ENCODE data around the gene DLX1. TPM values are rescaled to one million over a fixed set of nuclear protein-coding genes. Genes with fewer than 3 reads are reported as not detected.

The DLX1 gene
- total RNA-seq, 6 experiments from 2014 or later: 8.2 to 13.9 (median 9.2) TPM

DNA sequence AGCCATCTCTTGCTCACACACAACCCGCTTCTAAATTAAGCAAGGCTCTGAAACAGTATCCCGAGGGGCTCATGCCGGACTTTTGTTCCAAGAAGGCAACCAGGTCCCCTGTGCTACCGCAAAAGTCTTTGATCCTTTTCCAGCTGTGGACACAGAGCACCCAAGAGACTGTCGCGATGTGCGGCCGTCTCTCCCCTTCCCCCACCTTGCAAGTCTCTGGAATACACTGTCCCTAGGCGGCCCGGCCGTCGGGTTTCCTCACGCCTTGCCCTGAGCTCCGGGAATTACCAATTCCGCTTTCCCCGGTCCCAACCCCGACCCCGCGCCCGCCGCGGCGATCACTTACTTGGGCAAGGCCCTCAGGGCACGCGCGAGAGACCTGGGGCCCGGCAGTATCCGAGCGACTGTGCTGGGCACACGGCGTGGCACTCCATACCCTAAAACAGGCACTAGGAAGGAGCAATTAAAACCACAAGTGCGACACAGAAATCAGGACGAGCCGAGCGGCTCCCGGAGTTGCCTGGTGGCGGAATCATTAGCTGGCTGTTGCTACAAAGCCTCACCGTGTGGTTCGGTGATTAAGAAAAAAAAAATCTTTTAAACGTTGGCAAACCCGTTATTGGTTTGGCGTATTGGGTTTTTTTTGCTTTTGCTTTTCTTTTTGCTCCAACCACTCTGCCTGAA is 2.2 kb upstream of the DLX1 start:
- Mint-ChIP-seq H3K4me3 (peak overlapping the region; percentile 98), H3K27ac (peak overlapping the region; percentile 99), H3K9me3 (peaks cover 10% of the 10 kb centered on the region), H3K27me3 (ENCODE audit: insufficient read depth) (peaks cover 47% of the 10 kb centered on the region), H3K36me3 (ENCODE audit: low read depth) (peaks cover 23% of the 10 kb centered on the region), H3K4me1 (ENCODE audit: low read depth) (peaks cover 62% of the 10 kb centered on the region)
- TF ChIP-seq, protein P1, sequence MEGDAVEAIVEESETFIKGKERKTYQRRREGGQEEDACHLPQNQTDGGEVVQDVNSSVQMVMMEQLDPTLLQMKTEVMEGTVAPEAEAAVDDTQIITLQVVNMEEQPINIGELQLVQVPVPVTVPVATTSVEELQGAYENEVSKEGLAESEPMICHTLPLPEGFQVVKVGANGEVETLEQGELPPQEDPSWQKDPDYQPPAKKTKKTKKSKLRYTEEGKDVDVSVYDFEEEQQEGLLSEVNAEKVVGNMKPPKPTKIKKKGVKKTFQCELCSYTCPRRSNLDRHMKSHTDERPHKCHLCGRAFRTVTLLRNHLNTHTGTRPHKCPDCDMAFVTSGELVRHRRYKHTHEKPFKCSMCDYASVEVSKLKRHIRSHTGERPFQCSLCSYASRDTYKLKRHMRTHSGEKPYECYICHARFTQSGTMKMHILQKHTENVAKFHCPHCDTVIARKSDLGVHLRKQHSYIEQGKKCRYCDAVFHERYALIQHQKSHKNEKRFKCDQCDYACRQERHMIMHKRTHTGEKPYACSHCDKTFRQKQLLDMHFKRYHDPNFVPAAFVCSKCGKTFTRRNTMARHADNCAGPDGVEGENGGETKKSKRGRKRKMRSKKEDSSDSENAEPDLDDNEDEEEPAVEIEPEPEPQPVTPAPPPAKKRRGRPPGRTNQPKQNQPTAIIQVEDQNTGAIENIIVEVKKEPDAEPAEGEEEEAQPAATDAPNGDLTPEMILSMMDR (IDR thresholded peaks at IDR 0.05): no peak
- peak; percentile 36 for DNase-seq

DNA sequence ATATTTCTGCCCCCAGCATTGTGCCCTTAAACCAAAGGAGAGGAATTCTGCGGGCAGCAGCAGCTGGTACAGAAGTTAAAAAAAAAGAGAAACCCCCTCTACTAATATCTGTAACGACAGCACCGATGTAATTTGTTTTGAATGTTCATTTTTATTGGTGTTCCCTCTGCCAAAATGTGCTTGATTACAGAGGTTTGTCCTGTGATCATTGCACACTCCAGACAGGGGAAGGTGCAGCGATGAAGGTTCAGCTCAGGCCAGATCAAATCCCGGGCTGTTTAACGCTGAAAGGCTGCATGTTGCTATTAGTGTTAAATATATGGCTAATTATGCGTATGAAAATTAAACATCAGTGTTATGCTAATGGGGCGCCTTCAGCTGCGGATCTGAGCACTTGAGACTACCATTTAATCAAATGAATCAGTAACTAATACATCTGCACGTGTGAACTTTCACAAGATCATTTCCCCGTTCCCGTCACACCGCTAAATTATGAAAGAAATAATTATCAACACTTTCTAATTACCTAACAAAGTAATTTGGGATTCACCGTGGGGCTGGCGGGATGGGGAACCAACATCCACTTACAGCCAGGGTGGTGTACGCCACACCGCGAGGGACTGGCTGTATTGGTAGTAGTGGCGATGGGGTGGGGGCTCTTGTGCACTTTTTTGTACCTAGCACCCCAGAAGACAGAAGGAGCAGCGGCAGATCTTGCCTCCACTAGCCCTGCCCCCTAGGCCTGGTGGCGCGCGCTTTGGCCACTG is 1.5 kb upstream of the DLX1 start:
- Mint-ChIP-seq H3K27ac (peak overlapping the region; percentile 99), H3K4me3 (peak overlapping the region; percentile 98), H3K36me3 (ENCODE audit: low read depth) (peaks cover 30% of the 10 kb centered on the region), H3K4me1 (ENCODE audit: low read depth) (peaks cover 69% of the 10 kb centered on the region), H3K27me3 (ENCODE audit: insufficient read depth) (peaks cover 52% of the 10 kb centered on the region), H3K9me3 (peaks cover 10% of the 10 kb centered on the region)
- TF ChIP-seq, protein P1 (IDR thresholded peaks at IDR 0.05): no peak
- peak; percentile 27 for DNase-seq

DNA sequence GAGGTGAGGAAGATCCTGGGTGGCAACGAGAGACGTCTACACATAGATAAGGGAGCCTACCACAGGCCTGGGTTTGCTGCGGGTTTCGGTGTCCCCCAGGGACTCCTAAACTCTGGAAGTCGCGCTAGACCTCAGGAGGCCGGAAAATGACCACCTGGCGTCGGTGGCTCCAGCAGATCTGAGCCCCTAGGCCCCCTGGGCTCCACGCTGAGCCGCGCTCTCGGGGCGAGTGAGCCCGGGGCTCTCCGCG is 987 bp upstream of the DLX1 start:
- Mint-ChIP-seq H3K9me3 (peaks cover 10% of the 10 kb centered on the region), H3K4me1 (ENCODE audit: low read depth) (peaks cover 70% of the 10 kb centered on the region), H3K27me3 (ENCODE audit: insufficient read depth) (peaks cover 53% of the 10 kb centered on the region), H3K27ac (peak overlapping the region; percentile 99), H3K4me3 (peak overlapping the region; percentile 98), H3K36me3 (ENCODE audit: low read depth) (peaks cover 31% of the 10 kb centered on the region)
- no peak for DNase-seq
- TF ChIP-seq, protein P1 (IDR thresholded peaks at IDR 0.05): no peak

DNA sequence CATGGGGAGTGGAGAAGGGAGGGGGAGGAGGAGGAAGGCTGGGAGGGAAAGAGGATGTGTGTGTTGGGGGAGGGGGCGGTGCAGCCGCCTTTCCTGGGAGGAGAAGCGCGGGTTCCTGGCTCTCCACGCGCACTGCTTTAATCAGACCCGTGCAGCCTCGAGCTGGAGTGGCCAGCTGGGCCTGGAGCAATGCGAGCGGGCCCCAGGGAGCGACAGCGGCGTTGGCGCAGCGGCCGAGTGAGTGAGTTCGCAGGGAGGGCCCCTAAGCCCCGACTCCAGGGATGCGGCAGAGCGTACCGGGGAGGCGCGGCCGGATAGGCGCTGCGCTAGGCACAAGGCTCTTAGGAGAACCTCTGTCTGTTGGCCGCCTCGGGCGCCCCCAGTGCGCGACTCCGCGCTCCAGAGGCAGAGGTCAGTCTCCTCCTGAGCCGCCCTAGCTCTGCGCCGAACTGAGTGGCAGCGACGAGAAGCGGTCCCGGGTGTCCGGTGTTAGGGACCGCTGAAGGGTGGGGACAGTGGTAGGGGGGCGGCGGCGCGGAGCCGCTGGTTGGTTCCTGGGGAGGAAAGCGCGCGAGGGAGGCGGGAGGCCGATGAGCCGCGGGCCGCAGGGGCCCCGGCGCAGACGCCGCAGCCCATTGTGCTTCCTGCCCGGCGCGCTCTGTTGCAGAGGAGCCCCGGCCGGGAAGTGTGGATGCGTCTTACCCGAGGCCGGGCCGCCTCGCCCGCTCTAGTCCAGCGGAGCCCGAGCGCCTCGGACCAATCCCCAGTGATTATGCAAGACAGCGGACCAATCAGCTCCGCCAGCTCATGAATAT is 455 bp upstream of the DLX1 start:
- peak; percentile 98 for DNase-seq
- Mint-ChIP-seq H3K36me3 (ENCODE audit: low read depth) (peaks cover 31% of the 10 kb centered on the region), H3K27ac (peak overlapping the region; percentile 99), H3K4me1 (ENCODE audit: low read depth) (peaks cover 69% of the 10 kb centered on the region), H3K27me3 (ENCODE audit: insufficient read depth) (peaks cover 54% of the 10 kb centered on the region), H3K9me3 (peaks cover 9% of the 10 kb centered on the region), H3K4me3 (peak overlapping the region; percentile 98)
- TF ChIP-seq, protein P1 (IDR thresholded peaks at IDR 0.05): no peak

DNA sequence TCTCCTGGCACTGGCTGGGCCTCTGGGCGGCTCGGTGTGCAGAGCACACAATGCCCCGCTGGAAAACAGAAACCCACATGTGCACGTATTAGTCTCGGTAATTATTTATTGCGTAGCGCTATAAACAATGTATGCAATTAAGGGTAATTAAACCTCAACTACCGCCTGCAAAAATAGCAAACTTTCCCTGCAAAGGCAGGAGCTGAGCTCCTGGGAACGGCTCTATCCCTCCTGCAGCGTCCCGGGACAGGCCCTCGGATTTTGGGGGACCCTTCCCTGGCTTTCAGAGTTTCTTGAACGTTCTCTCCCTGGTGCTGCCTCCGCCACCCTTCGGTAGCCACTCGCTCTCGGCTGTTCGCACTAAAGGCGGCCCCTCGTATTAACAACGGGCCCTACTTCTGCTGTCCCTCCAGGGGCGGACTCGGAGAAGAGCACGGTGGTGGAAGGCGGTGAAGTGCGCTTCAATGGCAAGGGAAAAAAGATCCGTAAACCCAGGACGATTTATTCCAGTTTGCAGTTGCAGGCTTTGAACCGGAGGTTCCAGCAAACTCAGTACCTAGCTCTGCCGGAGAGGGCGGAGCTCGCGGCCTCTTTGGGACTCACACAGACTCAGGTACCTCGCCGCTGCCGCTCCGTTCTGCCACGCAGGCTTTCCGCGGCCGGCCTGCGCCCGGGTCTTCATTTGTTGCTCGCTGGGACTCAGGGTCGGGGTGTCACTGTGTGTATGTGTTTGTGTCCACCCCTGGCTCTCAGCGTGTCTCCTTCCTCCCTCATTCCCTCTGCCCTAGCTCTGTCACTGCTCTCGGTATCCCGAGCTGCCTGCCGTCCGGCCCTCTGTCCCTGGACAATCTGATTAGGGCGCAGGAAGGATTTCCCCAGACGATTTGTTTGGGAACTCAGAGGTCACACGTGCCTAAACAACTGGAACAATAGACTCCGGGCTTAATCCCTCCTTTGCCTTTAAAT is 1.2 kb downstream of the DLX1 start:
- H3K27me3 Mint-ChIP-seq (ENCODE audit: insufficient read depth): peaks cover 51% of the 10 kb centered on the region
- H3K4me1 Mint-ChIP-seq (ENCODE audit: low read depth): peaks cover 76% of the 10 kb centered on the region
- DNase-seq: no peak
- peaks cover 29% of the 10 kb centered on the region for H3K36me3 Mint-ChIP-seq (ENCODE audit: low read depth)
- peak overlapping the region; percentile 99 for H3K27ac Mint-ChIP-seq
- TF ChIP-seq, protein P1 (IDR thresholded peaks at IDR 0.05): peak; percentile 47
- peak overlapping the region; percentile 98 for H3K4me3 Mint-ChIP-seq
- H3K9me3 Mint-ChIP-seq: peaks cover 4% of the 10 kb centered on the region; the same call in 1 of the 2 replicates
